DOHH2 (cell line): ENCODE measurements around the gene MESD.

Source experiments
- H3F3A ChIP-seq: fragments of 200-600 bp; sonication (generic), shearing (Covaris generic); 2 replicates; pipeline ENCODE4 v1.6.0; 2016; ENCODE audit warnings: antibody characterized with exemption, mild to moderate bottlenecking; ENCODE audit not compliant: control insufficient read depth, insufficient read depth
- H3K27ac ChIP-seq: fragments of 200-600 bp; sonication (generic); 2 replicates; pipeline ENCODE4 v1.5.1; 2014; ENCODE audit warnings: low read depth, mild to moderate bottlenecking, low read length, moderate library complexity
- H3K27me3 ChIP-seq: fragments of 200-600 bp; sonication (generic); 2 replicates; pipeline ENCODE4 v1.6.1; 2014; ENCODE audit warnings: mild to moderate bottlenecking, low read length, mixed read lengths; ENCODE audit not compliant: control insufficient read depth
- H3K36me3 ChIP-seq: fragments of 200-600 bp; sonication (generic); 2 replicates; pipeline ENCODE4 v1.6.1; 2014; ENCODE audit warnings: mild to moderate bottlenecking, low read length, moderate library complexity, mixed read lengths; ENCODE audit not compliant: control insufficient read depth
- H3K4me1 ChIP-seq: fragments of 200-600 bp; sonication (generic); 2 replicates; pipeline ENCODE4 v1.6.1; 2014; ENCODE audit warnings: mild to moderate bottlenecking, low read length, mixed read lengths; ENCODE audit not compliant: control insufficient read depth
- H3K4me2 ChIP-seq: fragments of 200-600 bp; sonication (generic); 2 replicates; pipeline ENCODE4 v1.6.0; 2014; ENCODE audit warnings: mild to moderate bottlenecking, low read length, moderate library complexity
- H3K4me3 ChIP-seq: fragments of 200-600 bp; sonication (generic); 2 replicates; pipeline ENCODE4 v1.5.1; 2014; ENCODE audit warnings: mild to moderate bottlenecking, low read length, mixed read lengths
- H3K79me2 ChIP-seq: fragments of 200-600 bp; sonication (generic); 2 replicates; pipeline ENCODE4 v1.6.1; 2014; ENCODE audit warnings: mild to moderate bottlenecking, low read length, mixed read lengths; ENCODE audit not compliant: control insufficient read depth
- H3K9me2 ChIP-seq: fragments of 200-600 bp; sonication (generic); replicated peaks from 2 replicates; pipeline ENCODE4 v1.6.1; 2014; ENCODE audit warnings: mild to moderate bottlenecking, low read length, mixed read lengths; ENCODE audit not compliant: control insufficient read depth
- H3K9me3 ChIP-seq: fragments of 200-600 bp; sonication (generic); 2 replicates; pipeline ENCODE4 v1.6.1; 2014; ENCODE audit warnings: antibody characterized with exemption, low read length, mixed read lengths; ENCODE audit not compliant: control insufficient read depth, insufficient read depth
- H4K20me1 ChIP-seq: fragments of 200-600 bp; sonication (generic); 2 replicates; pipeline ENCODE4 v1.6.0; 2014; ENCODE audit warnings: low read depth, mild to moderate bottlenecking, antibody characterized with exemption, low read length, moderate library complexity; ENCODE audit not compliant: control insufficient read depth, insufficient read depth
- CTCF ChIP-seq: fragments of 200-600 bp; sonication (generic); IDR thresholded peaks from one replicate; pipeline ENCODE4 v1.5.1; 2014; ENCODE audit warnings: antibody characterized with exemption, mild to moderate bottlenecking, low read depth, low read length; ENCODE audit not compliant: poor library complexity, severe bottlenecking
- EZH2phosphoT487 ChIP-seq: fragments of 200-600 bp; sonication (generic); IDR thresholded peaks from 2 replicates; pipeline ENCODE4 v1.6.1; 2017; ENCODE audit warnings: borderline replicate concordance, mild to moderate bottlenecking, antibody characterized with exemption, low read length, moderate library complexity, mixed read lengths

MESD gene

GRCh38 chr15:81026836-81027599 lies 37.4 kb upstream of the MESD start:
- peaks cover 19% of the 10 kb centered on the region for H3K4me1 ChIP-seq
- H3K79me2 ChIP-seq = no peaks in the 10 kb centered on the region
- H3K9me3 ChIP-seq = no peaks in the 10 kb centered on the region
- no peak overlapping the region for H3K4me3 ChIP-seq
- no peak overlapping the region for H3K27ac ChIP-seq
- H3F3A ChIP-seq = no peaks in the 10 kb centered on the region
- no peak overlapping the region for H3K4me2 ChIP-seq
- TF ChIP-seq CTCF = no peak
- TF ChIP-seq EZH2phosphoT487 = no peak
- H4K20me1 ChIP-seq = no peaks in the 10 kb centered on the region
- H3K27me3 ChIP-seq = no peaks in the 10 kb centered on the region
- no peaks in the 10 kb centered on the region for H3K36me3 ChIP-seq
- H3K9me2 ChIP-seq = no peaks in the 10 kb centered on the region

- TF ChIP-seq CTCF (no peak), EZH2phosphoT487 (no peak)
- no peak overlapping the region for H3K4me2 ChIP-seq
- H3K9me3 ChIP-seq = no peaks in the 10 kb centered on the region
- no peak overlapping the region for H3K4me3 ChIP-seq
- no peaks in the 10 kb centered on the region for H3F3A ChIP-seq
- H3K79me2 ChIP-seq = no peaks in the 10 kb centered on the region
- no peaks in the 10 kb centered on the region for H3K9me2 ChIP-seq
- no peaks in the 10 kb centered on the region for H4K20me1 ChIP-seq
- no peaks in the 10 kb centered on the region for H3K36me3 ChIP-seq
- H3K27me3 ChIP-seq = no peaks in the 10 kb centered on the region
- H3K4me1 ChIP-seq = peaks cover 19% of the 10 kb centered on the region
- no peak overlapping the region for H3K27ac ChIP-seq
Measured at GRCh38 chr15:81025721-81026370, 36.2 kb upstream of the MESD start.

- Histone ChIP-seq H3K79me2 (no peaks in the 10 kb centered on the region), H3K27me3 (no peaks in the 10 kb centered on the region), H3K9me2 (no peaks in the 10 kb centered on the region), H3K4me3 (no peak overlapping the region), H3K9me3 (no peaks in the 10 kb centered on the region), H3K4me1 (peaks cover 16% of the 10 kb centered on the region), H3K27ac (no peak overlapping the region), H4K20me1 (no peaks in the 10 kb centered on the region), H3K4me2 (no peak overlapping the region), H3F3A (no peaks in the 10 kb centered on the region), H3K36me3 (no peaks in the 10 kb centered on the region)
- TF ChIP-seq EZH2phosphoT487 (no peak), CTCF (no peak)
Measured at GRCh38 chr15:81024936-81025335, 35.3 kb upstream of the MESD start.
